Stimulated activated CD4-positive, alpha-beta T cell treated with anti-CD3 and anti-CD28 coated beads, Interleukin-15, amount 100 ng/mL, for 48 hours (primary cell): ENCODE measurements around the gene ORM2.

ENCODE experiments used
- DNase-seq, 2 donors: peaks; one replicate each; pipeline ENCODE4 v3.0.0-alpha.2; 2020; ENCODE audit warnings: low read depth in 2 of 2

Gene ORM2

GRCh38 chr9:114294664-114295063, 35.0 kb upstream of the ORM2 start:
- DNase-seq: no peak

DNA sequence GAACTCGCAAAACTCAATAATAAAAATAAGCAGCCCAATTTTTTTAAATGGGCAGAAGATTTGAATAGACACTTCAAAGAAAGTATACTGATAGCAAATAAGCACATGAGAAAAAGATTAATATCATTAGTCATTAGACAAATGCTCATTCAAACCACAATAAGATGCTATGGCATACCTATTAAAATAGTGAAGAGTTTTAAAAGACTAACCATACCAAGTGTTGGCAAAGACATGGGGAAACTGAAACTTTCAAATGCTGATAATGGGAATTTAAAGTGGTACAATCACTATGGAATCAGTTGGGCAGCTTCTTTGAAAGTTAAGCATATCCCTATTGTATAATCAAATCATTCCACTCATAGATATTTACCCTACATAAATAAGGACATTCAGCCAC, 33.3 kb upstream of the ORM2 start:
- DNase-seq: no peak

GRCh38 chr9:114299286-114300152, 30.1 kb upstream of the ORM2 start:
- no peak for DNase-seq

- no peak for DNase-seq
These were observed 29.4 kb upstream of the ORM2 start for GRCh38 chr9:114300153-114300845.

- no peak for DNase-seq
These were observed 28.5 kb upstream of the ORM2 start for GRCh38 chr9:114300846-114301797.

DNA sequence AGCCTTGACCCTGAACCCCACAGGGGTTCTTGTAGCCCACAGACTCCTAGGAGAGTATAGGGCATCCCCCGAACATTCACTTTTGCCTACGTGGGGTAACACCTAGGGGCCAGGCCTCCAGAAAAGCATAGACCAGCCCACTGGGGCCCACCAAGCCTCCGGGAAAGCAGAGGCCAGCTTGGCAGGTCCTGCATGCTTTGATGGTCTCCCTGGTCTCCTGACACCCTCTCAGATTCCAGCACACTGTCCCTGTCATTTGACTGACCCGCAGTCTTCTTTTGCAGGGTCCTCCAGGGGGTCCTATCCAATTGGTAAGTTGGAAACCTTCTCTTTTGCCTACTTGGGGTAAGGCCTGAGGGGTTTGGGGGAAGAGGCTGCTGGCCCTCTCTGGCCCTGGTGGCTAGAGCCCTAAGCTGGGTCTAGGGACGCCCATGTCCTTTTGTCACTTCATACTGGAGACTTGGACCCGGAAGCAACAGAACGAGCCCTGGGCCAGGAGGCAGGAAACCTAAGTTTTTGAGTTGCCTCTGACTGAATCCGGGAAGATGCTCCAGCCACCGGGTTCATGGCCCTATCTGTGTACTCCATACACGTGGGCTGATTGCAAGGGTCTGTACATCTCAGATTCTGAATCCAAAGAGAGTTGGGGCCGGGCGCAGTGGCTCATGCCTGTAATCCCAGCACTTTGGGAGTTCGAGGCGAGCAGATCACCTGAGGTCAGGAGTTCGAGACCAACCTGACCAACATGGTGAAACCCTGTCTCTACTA, 27.7 kb upstream of the ORM2 start:
- no peak for DNase-seq

GRCh38 chr9:114302727-114303126, 26.9 kb upstream of the ORM2 start:
- no peak for DNase-seq

DNA sequence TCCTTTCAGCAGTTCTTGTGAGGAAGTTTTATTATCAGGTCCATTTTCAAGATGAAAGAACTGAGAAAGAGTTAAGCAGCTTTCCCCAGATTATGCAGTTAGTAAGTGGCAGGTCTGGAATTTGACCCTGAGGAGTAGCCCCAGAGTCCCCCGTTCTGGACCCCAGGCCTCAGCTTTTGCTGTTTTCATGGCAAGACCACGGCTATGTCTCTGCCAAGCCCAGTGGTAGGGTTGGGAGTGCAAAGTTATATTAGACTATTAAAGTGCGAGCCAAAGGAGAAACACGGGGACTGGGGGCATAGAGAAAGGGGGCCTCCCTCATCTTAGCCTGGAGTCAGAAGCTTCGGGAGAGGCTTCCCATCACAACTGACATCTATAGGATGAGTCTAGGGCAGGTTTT, 26.1 kb upstream of the ORM2 start:
- no peak for DNase-seq

DNA sequence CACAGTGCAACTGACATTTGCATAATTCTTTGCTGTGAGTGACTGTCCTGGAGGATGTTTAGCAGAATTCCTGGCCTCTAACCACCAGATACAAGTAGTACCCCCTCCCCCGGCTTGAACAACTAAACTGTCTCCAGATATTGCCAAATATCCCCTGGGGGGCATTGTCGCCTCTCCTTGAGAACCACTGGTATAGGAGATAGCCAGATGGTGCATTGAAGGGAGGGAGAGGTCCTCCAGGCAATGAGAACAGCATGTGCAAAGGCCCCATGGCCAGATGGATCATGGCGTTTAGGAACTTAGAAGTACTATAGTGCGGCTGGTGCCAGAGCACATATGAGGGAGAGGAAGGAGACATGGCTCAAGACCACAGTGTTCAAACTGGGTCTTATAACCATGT, 25.7 kb upstream of the ORM2 start:
- DNase-seq: no peak

DNA sequence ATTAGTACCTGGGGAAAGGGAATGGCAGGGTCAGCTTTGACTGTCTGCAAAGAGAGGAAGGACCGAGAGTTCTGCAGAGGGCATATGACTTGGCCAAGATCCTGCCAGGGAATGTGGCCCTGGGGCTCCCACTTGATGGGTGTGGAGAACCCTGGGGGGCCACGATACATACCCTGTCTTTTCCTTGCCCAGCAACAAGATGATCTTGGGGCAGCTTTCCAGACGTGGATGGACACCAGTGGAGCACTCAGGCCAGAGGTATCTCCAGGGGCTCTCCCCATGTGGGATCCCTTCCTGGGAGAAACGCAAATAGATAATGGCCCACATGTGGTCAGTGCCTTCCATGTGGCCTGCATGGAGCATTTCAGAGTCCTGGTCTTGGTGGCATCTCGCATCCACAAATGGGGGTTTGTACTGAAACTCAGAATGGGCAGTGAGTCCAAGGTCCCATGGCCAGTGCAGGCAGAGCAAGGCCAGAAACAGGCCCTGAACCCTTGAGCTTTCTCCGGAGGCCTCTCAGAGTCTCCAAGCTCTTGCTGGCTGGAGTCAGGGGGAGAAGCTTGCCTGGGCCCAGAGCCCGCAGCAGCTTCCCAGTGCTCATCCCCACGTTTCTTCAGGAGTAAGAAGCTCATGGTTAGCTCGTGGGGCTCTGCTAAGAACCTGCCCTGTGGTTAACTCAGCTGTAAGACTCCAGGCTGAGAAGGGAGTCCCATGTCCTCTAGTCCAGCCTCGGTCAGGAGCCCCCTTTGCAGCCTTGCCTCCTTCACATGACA, 25.1 kb upstream of the ORM2 start:
- no peak for DNase-seq

- DNase-seq: no peak
These were observed 21.8 kb upstream of the ORM2 start for GRCh38 chr9:114307899-114308267.

DNA sequence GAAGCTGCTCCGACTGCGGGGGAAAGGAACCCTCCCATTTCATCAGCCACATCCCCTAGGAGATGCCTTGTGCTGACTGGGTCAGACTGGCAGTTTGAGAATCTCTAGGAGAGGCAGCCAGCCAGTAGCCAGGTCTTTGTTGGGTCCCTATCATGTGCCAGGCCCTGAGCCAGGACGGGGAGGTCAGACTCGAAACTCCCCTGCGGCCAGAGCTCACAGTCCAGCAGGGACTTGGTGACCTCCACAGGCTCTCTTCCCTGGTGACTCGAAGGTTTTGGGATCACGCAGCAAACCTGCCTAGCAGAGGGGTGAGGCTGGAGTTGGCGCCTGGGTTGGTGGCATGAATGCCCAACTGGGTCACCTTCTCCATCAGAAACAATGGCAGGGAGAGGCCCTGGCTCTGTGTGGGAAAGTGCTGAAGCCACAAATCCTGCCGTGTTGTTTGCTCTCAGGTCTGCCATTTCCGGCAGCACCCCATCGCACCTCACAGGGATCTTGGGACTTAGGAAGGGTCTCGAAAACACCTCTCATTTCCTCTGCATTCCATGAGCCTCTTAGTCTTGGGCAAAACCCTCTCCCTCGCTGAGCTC, 21.2 kb upstream of the ORM2 start:
- no peak for DNase-seq

DNA sequence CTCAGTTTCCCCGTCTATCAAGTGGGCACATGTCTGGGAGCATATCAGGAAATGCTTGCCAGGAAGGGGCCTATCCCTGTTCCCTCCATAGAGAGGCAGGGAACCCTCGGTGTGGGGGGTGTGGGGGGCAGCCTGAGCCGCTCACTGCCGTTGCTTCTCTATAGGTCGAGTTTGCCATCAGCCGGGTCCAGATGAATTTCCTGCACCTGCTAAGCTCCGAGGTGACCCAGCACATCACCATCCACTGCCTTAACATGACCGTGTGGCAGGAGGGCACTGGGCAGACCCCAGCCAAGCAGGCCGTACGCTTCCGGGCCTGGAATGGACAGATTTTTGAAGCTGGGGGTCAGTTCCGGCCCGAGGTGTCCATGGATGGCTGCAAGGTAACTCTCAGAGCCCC, 20.6 kb upstream of the ORM2 start:
- no peak for DNase-seq

DNA sequence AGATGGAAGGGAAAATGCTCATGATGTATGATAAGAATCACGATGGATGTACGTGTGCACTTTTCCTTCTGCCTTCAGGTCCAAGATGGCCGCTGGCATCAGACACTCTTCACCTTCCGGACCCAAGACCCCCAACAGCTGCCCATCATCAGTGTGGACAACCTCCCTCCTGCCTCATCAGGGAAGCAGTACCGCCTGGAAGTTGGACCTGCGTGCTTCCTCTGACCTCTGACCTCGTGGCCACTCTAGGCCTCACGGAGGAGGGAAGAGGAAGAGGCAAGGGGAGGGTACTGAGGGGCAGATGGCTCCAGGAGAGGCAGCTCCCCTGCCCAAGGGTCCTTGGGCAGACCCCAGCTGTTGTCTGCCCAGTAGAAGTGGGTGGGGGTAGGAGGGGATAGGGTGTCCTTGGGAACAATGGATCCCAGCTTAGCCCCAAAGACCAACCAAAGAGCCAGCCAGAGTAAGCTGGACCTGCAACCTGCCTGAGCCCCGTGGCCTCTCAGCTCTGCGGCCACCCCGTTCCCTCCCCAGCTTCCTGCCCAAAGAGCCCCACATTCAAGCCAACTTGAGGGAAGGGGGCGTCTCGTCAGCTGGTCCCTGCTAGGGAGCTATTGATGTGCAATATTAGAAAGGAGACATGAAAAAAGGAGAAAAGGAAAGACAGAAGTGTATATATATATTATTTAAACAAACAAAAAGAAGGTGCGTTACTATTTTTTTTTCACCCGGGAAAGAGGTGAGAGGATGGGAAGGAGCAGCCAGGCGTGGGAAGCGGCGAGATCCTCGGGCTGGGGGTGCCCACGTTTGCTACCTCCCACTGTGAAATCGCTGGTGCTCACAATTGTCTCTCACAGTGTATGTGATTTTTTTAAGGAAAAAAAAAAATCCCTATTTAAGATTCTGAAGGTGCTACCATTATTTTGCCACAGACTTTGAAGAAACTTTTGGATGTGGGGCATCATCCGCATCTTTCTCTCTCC, 18.9 kb upstream of the ORM2 start:
- no peak for DNase-seq

GRCh38 chr9:114311571-114312512, 17.8 kb upstream of the ORM2 start:
- DNase-seq: no peak

- DNase-seq: no peak
These were observed 17.2 kb upstream of the ORM2 start for GRCh38 chr9:114312513-114312875.

DNA sequence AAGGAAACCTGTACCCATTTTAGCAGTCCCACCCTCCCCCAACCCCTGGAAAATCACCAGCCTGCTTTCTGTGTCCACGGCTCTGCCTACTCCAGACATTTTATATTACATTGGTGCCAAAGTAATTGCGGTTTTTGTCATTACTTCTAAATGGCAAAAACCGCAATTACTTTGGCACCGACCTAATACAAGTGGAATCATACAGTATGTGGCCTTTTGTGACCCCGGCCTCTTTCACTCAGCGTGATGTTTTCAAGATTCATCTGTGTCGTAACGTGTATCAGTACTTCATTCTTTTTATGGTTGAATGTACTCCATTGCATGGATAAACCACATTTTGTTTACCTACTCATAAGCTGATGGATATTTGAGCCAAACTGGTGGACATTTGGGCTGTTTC, 16.5 kb upstream of the ORM2 start:
- DNase-seq: no peak

- no peak for DNase-seq
These were observed 15.3 kb upstream of the ORM2 start for GRCh38 chr9:114314256-114314867.
